HepG2 (cell line): ENCODE results near the gene TMEM176A. TPM values are rescaled to one million over a fixed set of nuclear protein-coding genes. Genes with fewer than 3 reads are reported as not detected.

Experiments
- ATAC-seq: fragments of 200-7000 bp; cut with Tn5 transposase; 3 replicates; pipeline ENCODE4 v1.9.1; 2020; ENCODE audit warnings: mild to moderate bottlenecking, moderate library complexity
- BruUV-seq: library from RNA; stranded (reverse); fragments of 400-500 nt; replicated peaks from 2 replicates; lab custom pipeline; 2021; lab: Mats Ljungman, UMichigan
- CTCF ChIA-PET: fragments of 300-600 bp; formaldehyde crosslinking; extraction: SDS; loops from one replicate; lab custom pipeline; 2021; ENCODE audit warnings: low total read pairs, inconsistent platforms, low intra/inter-chr PET ratio; lab: Yijun Ruan, JAX
- POLR2A ChIA-PET: fragments of 350-600 bp; sonication (Branson Sonifier 250); formaldehyde crosslinking; loops from one replicate; lab custom pipeline; 2020; ENCODE audit warnings: antibody characterized with exemption, inconsistent platforms; lab: Yijun Ruan, JAX
- DNase-seq: peaks from one replicate; pipeline ENCODE4 v3.0.0-alpha.2; 2015; ENCODE audit warnings: low spot score
- FAIRE-seq: peaks from 3 replicates; lab custom pipeline; 2011; peaks lifted over from hg19 to GRCh38; lab: Jason Lieb, UNC
- H2AFZ ChIP-seq: one replicate; pipeline ENCODE4 v1.6.1; 2011; ENCODE audit warnings: low read length, inconsistent platforms
- H3K27ac ChIP-seq: fragments of 300-600 bp; 3 replicates; pipeline ENCODE4 v1.8.0; 2011; ENCODE audit warnings: mixed run types, mild to moderate bottlenecking, mixed read lengths, low read length, inconsistent platforms; ENCODE audit not compliant: insufficient read depth; ENCODE audit errors: extremely low read length
- H3K27me3 ChIP-seq, 2 experiments: fragments of 200-600 bp in 1 of 2; 2 replicates in 1 of 2; 3 replicates in 1 of 2; pipeline versions ENCODE4 v1.6.0 to v1.8.0; 2011; ENCODE audit warnings: low read length in 2 of 2, mild to moderate bottlenecking in 2 of 2, moderate library complexity in 2 of 2, inconsistent platforms in 1 of 2; ENCODE audit not compliant: insufficient read depth in 2 of 2, control insufficient read depth in 1 of 2
- H3K36me3 ChIP-seq, 2 experiments: fragments of 200-600 bp in 1 of 2; replicated peaks in 1 of 2; 2 replicates in 1 of 2; 3 replicates in 1 of 2; pipeline versions ENCODE4 v1.5.1 to v1.8.0; 2011; ENCODE audit warnings: low read length in 2 of 2, inconsistent platforms in 1 of 2; ENCODE audit not compliant: insufficient read depth in 2 of 2, control insufficient read depth in 1 of 2
- H3K4me1 ChIP-seq: 2 replicates; pipeline ENCODE4 v1.5.1; 2012; ENCODE audit warnings: low read length, inconsistent platforms; ENCODE audit not compliant: insufficient read depth
- H3K4me2 ChIP-seq: 2 replicates; pipeline ENCODE4 v1.6.0; 2011; ENCODE audit warnings: low read depth, low read length, inconsistent platforms
- H3K4me3 ChIP-seq, 3 experiments: fragments of 200-600 bp in 1 of 3; sonication (generic), shearing (Covaris generic) in 1 of 3; replicated peaks in 1 of 3; 2 replicates each; pipeline ENCODE4 v1.5.1; 2011 to 2016; ENCODE audit warnings: low read length in 3 of 3, inconsistent platforms in 2 of 3, low read depth in 2 of 3, mild to moderate bottlenecking in 2 of 3, control low read depth in 1 of 3, mixed read lengths in 1 of 3; ENCODE audit not compliant: insufficient read depth in 1 of 3
- H3K79me2 ChIP-seq: one replicate; pipeline ENCODE4 v1.6.1; 2011; ENCODE audit warnings: low read length, inconsistent platforms; ENCODE audit not compliant: insufficient read depth
- H3K9ac ChIP-seq: 2 replicates; pipeline ENCODE4 v1.6.0; 2011; ENCODE audit warnings: mild to moderate bottlenecking, low read depth, low read length, inconsistent platforms; ENCODE audit not compliant: insufficient read depth
- H3K9me3 ChIP-seq: 2 replicates; pipeline ENCODE4 v1.5.1; 2012; ENCODE audit warnings: mild to moderate bottlenecking, low read length
- H4K20me1 ChIP-seq: 2 replicates; pipeline ENCODE4 v1.6.0; 2011; ENCODE audit warnings: inconsistent platforms, mild to moderate bottlenecking, low read length, moderate library complexity; ENCODE audit not compliant: insufficient read depth
- FOXP1 ChIP-seq, 2 experiments: fragments of 450-650 bp in 1 of 2; IDR thresholded peaks; 2 replicates each; pipeline ENCODE4 v1.6.1; 2017 to 2018; ENCODE audit warnings: antibody characterized with exemption in 1 of 2
- PHF21A ChIP-seq: sonication (generic); formaldehyde crosslinking; IDR thresholded peaks from 2 replicates; pipeline ENCODE4 v1.5.0; 2020; ENCODE audit warnings: mild to moderate bottlenecking, missing genetic modification reagents
- SMC3 ChIP-seq: IDR thresholded peaks from 2 replicates; pipeline ENCODE4 v1.6.1; 2011; ENCODE audit warnings: low read length, improper control_type of control experiment
- THAP11 ChIP-seq: IDR thresholded peaks from 2 replicates; pipeline ENCODE4 v1.6.1; 2016; ENCODE audit warnings: missing biosample characterization, missing genetic modification reagents
- XRCC5 ChIP-seq: fragments of 200-400 bp; formaldehyde crosslinking; optimal IDR thresholded peaks from 2 replicates; pipeline ENCODE3; 2017; ENCODE audit warnings: mild to moderate bottlenecking, low read length
- ZNF24 ChIP-seq: fragments of 450-650 bp; IDR thresholded peaks from 2 replicates; pipeline ENCODE4 v1.6.1; 2017; ENCODE audit warnings: antibody characterized with exemption, mild to moderate bottlenecking
- ZNF331 ChIP-seq: sonication (generic); formaldehyde crosslinking; IDR thresholded peaks from 2 replicates; pipeline ENCODE4 v1.4.0; 2020; ENCODE audit warnings: missing genetic modification reagents
- WGBS: methylation state at CpG from one replicate; pipeline ENCODE4 v1.1.6; 2017; ENCODE audit warnings: low lambda C conversion rate; 5-methylcytosine and 5-hydroxymethylcytosine counted together
- in situ Hi-C: cut with HindIII; loops from 2 replicates; pipeline ENCODE4 v1.10.0; 2017; ENCODE audit warnings: low pct_unique_long_range_greater_than_20kb; ENCODE audit not compliant: extremely low pct_ligation_motif_present
- intact Hi-C: fragments of 100-400 bp; cut with micrococcal nuclease; formaldehyde crosslinking; loops from one replicate; pipeline ENCODE4 v1.10.0; 2022; ENCODE audit not compliant: unreplicated experiment
- polyA plus RNA-seq, 8 experiments: library from polyadenylated mRNA; depleted of rRNA in 3 of 8; stranded (reverse) in 7 of 8; unstranded in 1 of 8; fragments of >200 nt; fragmentation: Illumina TruSeq in 4 of 8; extraction: Trizol in 4 of 8; gene quantifications; 2 replicates each; pipeline versions ENCODE4 v1.2.1 to v1.2.3, GENCODE V29; 2011 to 2016; ENCODE audit warnings: low read depth in 4 of 8, missing spikeins in 1 of 8, mixed read lengths in 1 of 8; ENCODE audit not compliant: insufficient read depth in 1 of 8
- total RNA-seq, 5 experiments: library from RNA; depleted of rRNA; stranded (reverse); fragments of >200 nt; fragmentation: Illumina TruSeq; extraction: Trizol; gene quantifications; 2 replicates each; pipeline ENCODE4 v1.2.3, GENCODE V29; 2016; ENCODE audit warnings: low read depth in 1 of 5
- TF ChIP-seq, protein P1 (sequence below), 2 experiments: IDR thresholded peaks; 2 replicates each; pipeline ENCODE4 v1.6.1; 2011 to 2012; ENCODE audit warnings: low read length in 2 of 2, borderline replicate concordance in 1 of 2, low read depth in 1 of 2, mild to moderate bottlenecking in 1 of 2, moderate library complexity in 1 of 2
- TF ChIP-seq, protein P2 (sequence below): IDR thresholded peaks from 2 replicates; pipeline ENCODE4 v1.6.1; 2012; ENCODE audit warnings: inconsistent platforms
- TF ChIP-seq, protein P3 (sequence below): sonication (generic); formaldehyde crosslinking; IDR thresholded peaks from 2 replicates; pipeline ENCODE4 v1.8.1; 2023; ENCODE audit warnings: mild to moderate bottlenecking, missing genetic modification reagents
- TF ChIP-seq, protein P4 (sequence below): sonication (generic); formaldehyde crosslinking; IDR thresholded peaks from 2 replicates; pipeline ENCODE4 v1.5.0; 2020; ENCODE audit warnings: missing genetic modification reagents
- TF ChIP-seq, protein P5 (sequence below): sonication (generic); formaldehyde crosslinking; IDR thresholded peaks from 2 replicates; pipeline ENCODE4 v1.4.0; 2020; ENCODE audit warnings: missing genetic modification reagents, borderline replicate concordance
- TF ChIP-seq, protein P6 (sequence below): sonication (generic); formaldehyde crosslinking; IDR thresholded peaks from 2 replicates; pipeline ENCODE4 v1.4.0; 2020; ENCODE audit warnings: missing genetic modification reagents

The TMEM176A gene
- total and polyA plus RNA-seq, 2 of the 13 experiments (the other 11 are each of a cell fraction or from before 2014, with no cell fraction given) = not detected

DNA sequence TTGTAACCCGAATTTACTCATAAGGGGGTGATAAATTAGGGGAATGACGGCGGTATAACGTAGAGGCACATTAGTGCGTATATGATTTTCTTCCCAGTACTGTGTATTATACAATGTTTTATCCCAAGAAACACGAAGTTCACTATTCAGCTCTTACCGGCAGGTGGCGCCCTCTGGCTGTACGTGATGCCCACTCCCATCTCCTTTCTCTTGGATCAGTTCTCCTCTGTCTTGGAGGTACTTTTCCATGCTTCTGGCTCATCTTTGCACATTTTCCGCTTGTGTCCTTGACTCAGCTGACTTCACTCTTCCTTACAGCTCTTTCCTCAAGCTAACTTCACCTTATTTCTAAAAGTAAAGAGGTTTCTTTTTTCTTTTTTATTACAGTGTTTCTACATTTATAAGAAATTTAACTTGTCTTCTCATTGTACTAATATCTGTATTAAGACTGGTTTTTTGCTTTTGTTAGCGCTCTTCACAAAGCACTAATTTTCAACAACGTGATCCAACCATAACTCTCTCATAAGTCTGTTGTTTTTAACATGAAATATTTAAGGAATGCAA lies 21.7 kb upstream of the TMEM176A start:
- H3K9me3 ChIP-seq = no peaks in the 10 kb centered on the region
- CTCF ChIA-PET = interaction anchor here (3.4 kb wide), 1 partner anchor 98 kb away, joined by 24 read pairs; no protein-coding TSS in a partner anchor
- no peak overlapping the region for H3K27ac ChIP-seq
- H3K27me3 ChIP-seq = no peaks in the 10 kb centered on the region
- BruUV-seq = no TSS peak
- peak; percentile 76 for FAIRE-seq
- H3K4me2 ChIP-seq = peak overlapping the region; percentile 31; the same call in 1 of the 2 replicates
- peak; percentile 46 for DNase-seq
- peaks cover 24% of the 10 kb centered on the region for H3K4me1 ChIP-seq
- H3K9ac ChIP-seq = no peak overlapping the region
- no peaks in the 10 kb centered on the region for H4K20me1 ChIP-seq
- H2AFZ ChIP-seq = no peak overlapping the region
- ATAC-seq = peak; percentile 84
- 3% methylated on average over 12 of the region's 12 CpGs for WGBS
- intact Hi-C loops = loop anchor here (1.0 to 2.0 kb wide), 2 partner anchors 98 to 208 kb away; no protein-coding TSS in a partner anchor
- no peaks in the 10 kb centered on the region for H3K79me2 ChIP-seq
- H3K36me3 ChIP-seq = no peaks in the 10 kb centered on the region
- no peak overlapping the region for H3K4me3 ChIP-seq
- POLR2A ChIA-PET = no interaction called here
- in situ Hi-C loops = loop anchor here (5.0 kb wide), 1 partner anchor 98 kb away; no protein-coding TSS in a partner anchor
- TF ChIP-seq FOXP1 (IDR thresholded peaks at IDR 0.05) (no peak), FOXP1 (CRISPR knock-in tag; IDR thresholded peaks at IDR 0.05) (no peak), ZNF24 (no peak), PHF21A (CRISPR knock-in tag) (0 out of 2 replicates have a peak, but pooled peaks have one; percentile 2), ZNF331 (CRISPR knock-in tag) (0 out of 2 replicates have a peak, but pooled peaks have one; percentile 25), SMC3 (peak; percentile 72), XRCC5 (peak; percentile 58), THAP11 (CRISPR knock-in tag) (0 out of 2 replicates have a peak, but pooled peaks have one; percentile 18)
- TF ChIP-seq, protein P1, sequence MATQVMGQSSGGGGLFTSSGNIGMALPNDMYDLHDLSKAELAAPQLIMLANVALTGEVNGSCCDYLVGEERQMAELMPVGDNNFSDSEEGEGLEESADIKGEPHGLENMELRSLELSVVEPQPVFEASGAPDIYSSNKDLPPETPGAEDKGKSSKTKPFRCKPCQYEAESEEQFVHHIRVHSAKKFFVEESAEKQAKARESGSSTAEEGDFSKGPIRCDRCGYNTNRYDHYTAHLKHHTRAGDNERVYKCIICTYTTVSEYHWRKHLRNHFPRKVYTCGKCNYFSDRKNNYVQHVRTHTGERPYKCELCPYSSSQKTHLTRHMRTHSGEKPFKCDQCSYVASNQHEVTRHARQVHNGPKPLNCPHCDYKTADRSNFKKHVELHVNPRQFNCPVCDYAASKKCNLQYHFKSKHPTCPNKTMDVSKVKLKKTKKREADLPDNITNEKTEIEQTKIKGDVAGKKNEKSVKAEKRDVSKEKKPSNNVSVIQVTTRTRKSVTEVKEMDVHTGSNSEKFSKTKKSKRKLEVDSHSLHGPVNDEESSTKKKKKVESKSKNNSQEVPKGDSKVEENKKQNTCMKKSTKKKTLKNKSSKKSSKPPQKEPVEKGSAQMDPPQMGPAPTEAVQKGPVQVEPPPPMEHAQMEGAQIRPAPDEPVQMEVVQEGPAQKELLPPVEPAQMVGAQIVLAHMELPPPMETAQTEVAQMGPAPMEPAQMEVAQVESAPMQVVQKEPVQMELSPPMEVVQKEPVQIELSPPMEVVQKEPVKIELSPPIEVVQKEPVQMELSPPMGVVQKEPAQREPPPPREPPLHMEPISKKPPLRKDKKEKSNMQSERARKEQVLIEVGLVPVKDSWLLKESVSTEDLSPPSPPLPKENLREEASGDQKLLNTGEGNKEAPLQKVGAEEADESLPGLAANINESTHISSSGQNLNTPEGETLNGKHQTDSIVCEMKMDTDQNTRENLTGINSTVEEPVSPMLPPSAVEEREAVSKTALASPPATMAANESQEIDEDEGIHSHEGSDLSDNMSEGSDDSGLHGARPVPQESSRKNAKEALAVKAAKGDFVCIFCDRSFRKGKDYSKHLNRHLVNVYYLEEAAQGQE (IDR thresholded peaks at IDR 0.05; ENCODE audit: borderline replicate concordance in 1 of 2, low read depth in 1 of 2, low read length in 2 of 2) = no peak
- TF ChIP-seq, protein P2, sequence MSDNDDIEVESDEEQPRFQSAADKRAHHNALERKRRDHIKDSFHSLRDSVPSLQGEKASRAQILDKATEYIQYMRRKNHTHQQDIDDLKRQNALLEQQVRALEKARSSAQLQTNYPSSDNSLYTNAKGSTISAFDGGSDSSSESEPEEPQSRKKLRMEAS = peak; percentile 25; the same call in 1 of the 2 replicates
- TF ChIP-seq, protein P3, sequence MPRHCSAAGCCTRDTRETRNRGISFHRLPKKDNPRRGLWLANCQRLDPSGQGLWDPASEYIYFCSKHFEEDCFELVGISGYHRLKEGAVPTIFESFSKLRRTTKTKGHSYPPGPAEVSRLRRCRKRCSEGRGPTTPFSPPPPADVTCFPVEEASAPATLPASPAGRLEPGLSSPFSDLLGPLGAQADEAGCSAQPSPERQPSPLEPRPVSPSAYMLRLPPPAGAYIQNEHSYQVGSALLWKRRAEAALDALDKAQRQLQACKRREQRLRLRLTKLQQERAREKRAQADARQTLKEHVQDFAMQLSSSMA = no peak
- TF ChIP-seq, protein P4, sequence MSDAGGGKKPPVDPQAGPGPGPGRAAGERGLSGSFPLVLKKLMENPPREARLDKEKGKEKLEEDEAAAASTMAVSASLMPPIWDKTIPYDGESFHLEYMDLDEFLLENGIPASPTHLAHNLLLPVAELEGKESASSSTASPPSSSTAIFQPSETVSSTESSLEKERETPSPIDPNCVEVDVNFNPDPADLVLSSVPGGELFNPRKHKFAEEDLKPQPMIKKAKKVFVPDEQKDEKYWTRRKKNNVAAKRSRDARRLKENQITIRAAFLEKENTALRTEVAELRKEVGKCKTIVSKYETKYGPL (CRISPR knock-in tag) = peak; percentile 67; the same call in 1 of the 2 replicates
- TF ChIP-seq, protein P5, sequence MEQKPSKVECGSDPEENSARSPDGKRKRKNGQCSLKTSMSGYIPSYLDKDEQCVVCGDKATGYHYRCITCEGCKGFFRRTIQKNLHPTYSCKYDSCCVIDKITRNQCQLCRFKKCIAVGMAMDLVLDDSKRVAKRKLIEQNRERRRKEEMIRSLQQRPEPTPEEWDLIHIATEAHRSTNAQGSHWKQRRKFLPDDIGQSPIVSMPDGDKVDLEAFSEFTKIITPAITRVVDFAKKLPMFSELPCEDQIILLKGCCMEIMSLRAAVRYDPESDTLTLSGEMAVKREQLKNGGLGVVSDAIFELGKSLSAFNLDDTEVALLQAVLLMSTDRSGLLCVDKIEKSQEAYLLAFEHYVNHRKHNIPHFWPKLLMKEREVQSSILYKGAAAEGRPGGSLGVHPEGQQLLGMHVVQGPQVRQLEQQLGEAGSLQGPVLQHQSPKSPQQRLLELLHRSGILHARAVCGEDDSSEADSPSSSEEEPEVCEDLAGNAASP (CRISPR knock-in tag) = 0 out of 2 replicates have a peak, but pooled peaks have one; percentile 17
- TF ChIP-seq, protein P6, sequence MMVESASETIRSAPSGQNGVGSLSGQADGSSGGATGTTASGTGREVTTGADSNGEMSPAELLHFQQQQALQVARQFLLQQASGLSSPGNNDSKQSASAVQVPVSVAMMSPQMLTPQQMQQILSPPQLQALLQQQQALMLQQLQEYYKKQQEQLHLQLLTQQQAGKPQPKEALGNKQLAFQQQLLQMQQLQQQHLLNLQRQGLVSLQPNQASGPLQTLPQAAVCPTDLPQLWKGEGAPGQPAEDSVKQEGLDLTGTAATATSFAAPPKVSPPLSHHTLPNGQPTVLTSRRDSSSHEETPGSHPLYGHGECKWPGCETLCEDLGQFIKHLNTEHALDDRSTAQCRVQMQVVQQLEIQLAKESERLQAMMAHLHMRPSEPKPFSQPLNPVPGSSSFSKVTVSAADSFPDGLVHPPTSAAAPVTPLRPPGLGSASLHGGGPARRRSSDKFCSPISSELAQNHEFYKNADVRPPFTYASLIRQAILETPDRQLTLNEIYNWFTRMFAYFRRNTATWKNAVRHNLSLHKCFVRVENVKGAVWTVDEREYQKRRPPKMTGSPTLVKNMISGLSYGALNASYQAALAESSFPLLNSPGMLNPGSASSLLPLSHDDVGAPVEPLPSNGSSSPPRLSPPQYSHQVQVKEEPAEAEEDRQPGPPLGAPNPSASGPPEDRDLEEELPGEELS (CRISPR knock-in tag) = 0 out of 2 replicates have a peak, but pooled peaks have one; percentile 16
